HepG2 (cell line): ENCODE measurements around the gene LTB4R2. TPM values are rescaled to one million over a fixed set of nuclear protein-coding genes. Genes with fewer than 3 reads are reported as not detected.

Experiments
- CEBPB ChIP-seq: IDR thresholded peaks from 2 replicates; pipeline ENCODE4 v1.6.1; 2011; ENCODE audit warnings: low read depth, low read length, improper control_type of control experiment, borderline replicate concordance
- EEA1 ChIP-seq: sonication (generic); formaldehyde crosslinking; IDR thresholded peaks from 2 replicates; pipeline ENCODE4 v1.5.1; 2020; ENCODE audit warnings: mild to moderate bottlenecking, missing genetic modification reagents, borderline replicate concordance
- FOXO1 ChIP-seq: sonication (generic); formaldehyde crosslinking; IDR thresholded peaks from 2 replicates; pipeline ENCODE4 v1.4.0; 2020; ENCODE audit warnings: missing genetic modification reagents
- HDAC6 ChIP-seq: fragments of 200-600 bp; sonication (generic); IDR thresholded peaks from 2 replicates; pipeline ENCODE4 v1.7.0; 2017; ENCODE audit warnings: mild to moderate bottlenecking, antibody characterized with exemption, low read length, low read depth
- HOXA9 ChIP-seq: sonication (generic); formaldehyde crosslinking; IDR thresholded peaks from 2 replicates; pipeline ENCODE4 v1.8.1; 2022; ENCODE audit warnings: missing genetic modification reagents, mild to moderate bottlenecking, moderate library complexity, borderline replicate concordance
- KMT2A ChIP-seq: sonication (generic); formaldehyde crosslinking; IDR thresholded peaks from 2 replicates; pipeline ENCODE4 v1.4.0; 2020; ENCODE audit warnings: missing genetic modification reagents
- MAFF ChIP-seq: IDR thresholded peaks from 2 replicates; pipeline ENCODE4 v1.6.1; 2011; ENCODE audit warnings: low read depth, low read length, improper control_type of control experiment
- MAFK ChIP-seq, 2 experiments: IDR thresholded peaks in 1 of 2; conservative IDR thresholded peaks in 1 of 2; 2 replicates each; pipeline ENCODE4 v1.6.1; 2011; ENCODE audit warnings: improper control_type of control experiment in 2 of 2, low read length in 2 of 2
- MZF1 ChIP-seq: sonication (generic); formaldehyde crosslinking; IDR thresholded peaks from 2 replicates; pipeline ENCODE4 v1.8.1; 2023; ENCODE audit warnings: mild to moderate bottlenecking, missing genetic modification reagents, borderline replicate concordance
- NONO ChIP-seq, 2 experiments: fragments of 450-650 bp in 1 of 2; sonication (generic) in 1 of 2; formaldehyde crosslinking in 1 of 2; IDR thresholded peaks in 1 of 2; conservative IDR thresholded peaks in 1 of 2; 2 replicates each; pipeline versions ENCODE4 v1.6.1 to v1.8.0; 2017 to 2022; ENCODE audit warnings: mild to moderate bottlenecking in 1 of 2, missing genetic modification reagents in 1 of 2, moderate library complexity in 1 of 2
- NR0B2 ChIP-seq: sonication (generic); formaldehyde crosslinking; IDR thresholded peaks from 2 replicates; pipeline ENCODE4 v1.4.0; 2020; ENCODE audit warnings: mild to moderate bottlenecking, missing genetic modification reagents
- PCBP2 ChIP-seq: fragments of 200-400 bp; formaldehyde crosslinking; optimal IDR thresholded peaks from 2 replicates; pipeline ENCODE3; 2018; ENCODE audit warnings: low read length, low read depth; ENCODE audit not compliant: poor library complexity, severe bottlenecking
- PHB2 ChIP-seq: fragments of 450-650 bp; IDR thresholded peaks from 2 replicates; pipeline ENCODE4 v1.6.1; 2018; ENCODE audit not compliant: partially characterized antibody
- RBM22 ChIP-seq: fragments of 200-400 bp; formaldehyde crosslinking; optimal IDR thresholded peaks from 2 replicates; pipeline ENCODE3; 2017; ENCODE audit warnings: mild to moderate bottlenecking, low read length, moderate library complexity
- SMAD9 ChIP-seq: sonication (generic); formaldehyde crosslinking; IDR thresholded peaks from 2 replicates; pipeline ENCODE4 v1.5.1; 2020; ENCODE audit warnings: mild to moderate bottlenecking, missing genetic modification reagents
- SMARCE1 ChIP-seq: fragments of 450-650 bp; IDR thresholded peaks from 2 replicates; pipeline ENCODE4 v1.6.1; 2017; ENCODE audit warnings: borderline replicate concordance
- SOX5 ChIP-seq: IDR thresholded peaks from 2 replicates; pipeline ENCODE4 v1.6.1; 2016; ENCODE audit warnings: borderline replicate concordance
- THAP9 ChIP-seq: sonication (generic); formaldehyde crosslinking; IDR thresholded peaks from 2 replicates; pipeline ENCODE4; 2020; ENCODE audit warnings: missing genetic modification reagents, mild to moderate bottlenecking, borderline replicate concordance
- ZMYM3 ChIP-seq: sonication (generic); formaldehyde crosslinking; IDR thresholded peaks from 2 replicates; pipeline ENCODE4 v1.5.1; 2020; ENCODE audit warnings: mild to moderate bottlenecking, missing genetic modification reagents
- ZNF605 ChIP-seq: sonication (generic); formaldehyde crosslinking; IDR thresholded peaks from 2 replicates; pipeline ENCODE4 v1.8.0; 2022; ENCODE audit warnings: mild to moderate bottlenecking, missing genetic modification reagents
- ZNF709 ChIP-seq: sonication (generic); formaldehyde crosslinking; IDR thresholded peaks from 2 replicates; pipeline ENCODE4 v1.5.0; 2020; ENCODE audit warnings: mild to moderate bottlenecking, missing genetic modification reagents
- ZNF768 ChIP-seq: sonication (generic); formaldehyde crosslinking; IDR thresholded peaks from 2 replicates; pipeline ENCODE4 v1.4.0; 2020; ENCODE audit warnings: missing genetic modification reagents
- polyA plus RNA-seq, 8 experiments: library from polyadenylated mRNA; depleted of rRNA in 3 of 8; stranded (reverse) in 7 of 8; unstranded in 1 of 8; fragments of >200 nt; fragmentation: Illumina TruSeq in 4 of 8; extraction: Trizol in 4 of 8; gene quantifications; 2 replicates each; pipeline versions ENCODE4 v1.2.1 to v1.2.3, GENCODE V29; 2011 to 2016; ENCODE audit warnings: low read depth in 4 of 8, missing spikeins in 1 of 8, mixed read lengths in 1 of 8; ENCODE audit not compliant: insufficient read depth in 1 of 8
- total RNA-seq, 5 experiments: library from RNA; depleted of rRNA; stranded (reverse); fragments of >200 nt; fragmentation: Illumina TruSeq; extraction: Trizol; gene quantifications; 2 replicates each; pipeline ENCODE4 v1.2.3, GENCODE V29; 2016; ENCODE audit warnings: low read depth in 1 of 5
- TF ChIP-seq, protein P1 (sequence below): IDR thresholded peaks from 2 replicates; pipeline ENCODE4 v1.6.1; 2016; ENCODE audit warnings: missing compliant biosample characterization, missing genetic modification reagents, borderline replicate concordance
- TF ChIP-seq, protein P2 (sequence below): IDR thresholded peaks from 2 replicates; pipeline ENCODE4 v1.6.1; 2016; ENCODE audit warnings: low read depth, control low read depth

The LTB4R2 gene
- total and polyA plus RNA-seq, 2 of the 13 experiments (the other 11 are each of a cell fraction or from before 2014, with no cell fraction given), result 3.9 to 6.9 TPM

DNA sequence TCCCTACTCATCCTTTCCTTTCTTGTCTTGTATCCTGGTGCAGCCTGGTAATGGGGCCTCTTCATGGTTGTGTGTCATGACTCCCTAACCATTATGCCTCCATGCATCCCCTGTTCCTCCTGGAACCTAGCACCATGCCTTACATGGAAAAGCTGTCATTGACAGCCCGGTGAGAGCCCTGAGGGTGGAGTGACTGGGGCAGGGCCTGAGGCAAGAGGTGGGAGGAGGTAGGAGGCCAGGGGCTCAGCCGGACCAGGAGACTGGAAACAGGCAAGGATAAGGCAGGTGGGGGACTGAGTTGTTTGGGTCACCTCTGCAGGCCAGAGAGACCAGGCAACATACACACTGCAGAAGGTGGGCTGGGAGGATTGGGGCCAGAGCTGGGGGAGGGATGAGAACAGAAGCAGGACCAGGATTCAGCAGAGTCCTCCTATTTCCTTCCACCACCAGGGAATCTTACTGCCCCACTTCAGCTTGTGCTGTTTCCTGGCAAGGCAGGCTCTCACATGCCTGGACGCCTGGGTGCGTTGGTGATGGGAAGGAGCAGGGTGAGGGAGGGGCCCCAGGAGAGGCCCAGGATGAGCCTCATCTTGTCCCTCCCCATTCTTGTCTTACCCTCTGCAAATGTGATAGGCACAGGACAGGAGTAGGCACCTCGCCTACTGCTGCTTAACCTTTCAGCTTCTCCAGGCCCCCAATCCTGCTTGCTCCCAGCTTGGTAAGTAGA, at the start of gene LTB4R2 (continued):
- TF ChIP-seq ZNF768 (CRISPR knock-in tag), result peak; percentile 42; the same call in 1 of the 2 replicates
- no peak for TF ChIP-seq MZF1 (CRISPR knock-in tag)
- no peak for TF ChIP-seq FOXO1
- TF ChIP-seq CEBPB, result no peak
- 0 out of 2 replicates have a peak, but pooled peaks have one; percentile 53 for TF ChIP-seq ZNF605 (CRISPR knock-in tag)
- TF ChIP-seq KMT2A (CRISPR knock-in tag), result no peak
- peak; percentile 3 for TF ChIP-seq RBM22
- TF ChIP-seq THAP9, result 0 out of 2 replicates have a peak, but pooled peaks have one; percentile 36
- no peak for TF ChIP-seq ZMYM3 (CRISPR knock-in tag)
- no peak for TF ChIP-seq SOX5 (CRISPR knock-in tag)
- no peak for TF ChIP-seq MAFK (conservative IDR thresholded peaks at IDR 0.05 in 1 of 2, IDR thresholded peaks at IDR 0.05 in 1 of 2; ENCODE audit: low read length in 2 of 2)
- TF ChIP-seq NONO (IDR thresholded peaks at IDR 0.05), result 0 out of 2 replicates have a peak, but pooled peaks have one; percentile 28
- no peak for TF ChIP-seq NONO (CRISPR knock-in tag; conservative IDR thresholded peaks at IDR 0.05)
- TF ChIP-seq ZNF709, result 0 out of 2 replicates have a peak, but pooled peaks have one; percentile 54
- no peak for TF ChIP-seq NR0B2 (CRISPR knock-in tag)
- TF ChIP-seq, protein P1, sequence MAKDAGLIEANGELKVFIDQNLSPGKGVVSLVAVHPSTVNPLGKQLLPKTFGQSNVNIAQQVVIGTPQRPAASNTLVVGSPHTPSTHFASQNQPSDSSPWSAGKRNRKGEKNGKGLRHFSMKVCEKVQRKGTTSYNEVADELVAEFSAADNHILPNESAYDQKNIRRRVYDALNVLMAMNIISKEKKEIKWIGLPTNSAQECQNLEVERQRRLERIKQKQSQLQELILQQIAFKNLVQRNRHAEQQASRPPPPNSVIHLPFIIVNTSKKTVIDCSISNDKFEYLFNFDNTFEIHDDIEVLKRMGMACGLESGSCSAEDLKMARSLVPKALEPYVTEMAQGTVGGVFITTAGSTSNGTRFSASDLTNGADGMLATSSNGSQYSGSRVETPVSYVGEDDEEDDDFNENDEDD (CRISPR knock-in tag), result no peak
- TF ChIP-seq MAFF, result no peak
- TF ChIP-seq HDAC6, result no peak
- 0 out of 2 replicates have a peak, but pooled peaks have one; percentile 4 for TF ChIP-seq SMARCE1
- TF ChIP-seq, protein P2, sequence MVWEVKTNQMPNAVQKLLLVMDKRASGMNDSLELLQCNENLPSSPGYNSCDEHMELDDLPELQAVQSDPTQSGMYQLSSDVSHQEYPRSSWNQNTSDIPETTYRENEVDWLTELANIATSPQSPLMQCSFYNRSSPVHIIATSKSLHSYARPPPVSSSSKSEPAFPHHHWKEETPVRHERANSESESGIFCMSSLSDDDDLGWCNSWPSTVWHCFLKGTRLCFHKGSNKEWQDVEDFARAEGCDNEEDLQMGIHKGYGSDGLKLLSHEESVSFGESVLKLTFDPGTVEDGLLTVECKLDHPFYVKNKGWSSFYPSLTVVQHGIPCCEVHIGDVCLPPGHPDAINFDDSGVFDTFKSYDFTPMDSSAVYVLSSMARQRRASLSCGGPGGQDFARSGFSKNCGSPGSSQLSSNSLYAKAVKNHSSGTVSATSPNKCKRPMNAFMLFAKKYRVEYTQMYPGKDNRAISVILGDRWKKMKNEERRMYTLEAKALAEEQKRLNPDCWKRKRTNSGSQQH (CRISPR knock-in tag), result 0 out of 2 replicates have a peak, but pooled peaks have one; percentile 21
- peak; percentile 4 for TF ChIP-seq PCBP2
- TF ChIP-seq PHB2, result peak; percentile 60
- TF ChIP-seq SMAD9, result no peak
- TF ChIP-seq EEA1 (CRISPR knock-in tag), result 0 out of 2 replicates have a peak, but pooled peaks have one; percentile 44
- no peak for TF ChIP-seq HOXA9 (CRISPR knock-in tag)
